ENCODE data around the gene ARPC1B. TPM values are rescaled to one million over a fixed set of nuclear protein-coding genes. Genes with fewer than 3 reads are reported as not detected.
"Not testable (repeated sequence)": the region's sequence is repeated elsewhere in the genome, so short reads cannot be mapped to it uniquely, and the experiment has no call there.

ARPC1B gene
- total RNA-seq = 37.4 TPM

DNA sequence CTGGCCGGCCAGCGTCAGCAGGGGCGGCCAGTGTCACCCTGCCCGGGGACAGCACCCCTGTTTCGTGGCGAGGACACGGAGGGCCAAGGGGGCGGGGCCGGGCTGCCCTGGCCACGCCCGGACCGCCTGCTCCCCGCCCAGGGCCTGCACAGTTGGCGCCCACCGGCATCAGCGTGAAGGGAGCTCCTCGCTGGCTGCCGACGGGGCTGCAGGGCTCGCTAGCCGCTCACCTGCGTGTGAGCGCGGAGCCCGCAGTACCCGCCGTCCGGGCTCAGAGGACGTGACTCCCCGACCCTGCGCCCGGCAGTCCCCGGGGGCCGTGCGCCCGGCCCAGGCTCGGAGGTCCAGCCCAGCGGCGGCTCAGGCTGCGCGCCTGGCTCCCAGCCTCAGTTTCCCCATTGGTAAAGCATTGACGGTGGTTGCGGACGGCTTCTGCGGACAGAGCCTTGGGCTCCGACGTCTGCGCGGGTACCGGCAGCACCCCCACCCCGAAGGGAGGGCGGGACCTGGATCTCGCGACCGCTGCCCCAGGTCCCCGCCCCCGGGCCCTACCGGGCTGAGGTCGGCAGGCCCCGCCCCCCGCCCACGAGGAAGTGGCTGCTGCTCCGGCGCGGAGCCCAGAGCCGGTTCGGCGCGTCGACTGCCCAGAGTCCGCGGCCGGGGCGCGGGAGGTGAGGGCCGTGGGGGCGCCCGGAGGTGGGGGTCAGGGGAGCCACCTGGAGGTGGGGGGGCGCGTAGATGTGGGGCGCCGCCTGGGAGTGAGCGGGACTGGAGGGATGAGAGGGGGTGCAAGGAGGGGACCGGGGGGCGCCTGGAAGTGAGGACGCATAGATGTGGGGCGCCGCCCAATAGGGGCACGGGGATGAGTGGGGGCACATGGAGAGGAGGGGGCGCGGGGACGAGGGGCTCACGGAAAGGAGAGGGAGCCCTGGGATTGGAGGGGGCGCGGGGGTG, at the start of gene ARPC1B:
Gene ARPC1B (plus strand): TSS at position 620 of the 954 bp plus-strand sequence. CDS start 10,985 bp downstream, outside the sequence.
- DNase-seq (ENCODE audit: low spot score) (peak; percentile 87), ATAC-seq (peak; percentile 83)

DNA sequence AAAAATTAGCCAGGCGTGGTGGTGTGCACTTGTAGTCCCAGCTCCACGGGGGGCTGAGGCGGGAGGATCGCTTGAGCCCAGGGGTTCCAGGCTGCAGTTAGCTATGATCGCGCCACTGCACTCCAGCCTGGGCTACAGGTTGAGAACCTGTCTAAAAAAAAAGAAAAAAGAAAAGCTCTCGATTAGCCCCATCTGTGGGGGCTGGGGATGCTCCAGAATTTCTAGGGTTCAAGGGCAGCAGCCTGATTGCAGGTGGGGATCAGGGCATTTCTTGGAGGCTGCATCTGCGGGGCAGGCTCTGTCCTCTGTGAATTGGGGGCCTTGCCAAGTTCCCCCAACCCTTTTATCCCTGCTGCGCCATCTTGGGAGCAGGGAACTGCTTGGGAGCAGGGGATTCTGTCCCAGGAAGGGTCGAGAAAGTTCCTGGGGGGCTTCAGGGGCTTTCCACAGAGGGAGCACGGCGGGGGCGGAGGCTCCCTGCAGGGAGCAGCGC, 49.5 kb upstream of the ARPC1B start:
- ATAC-seq = no peak
- DNase-seq (ENCODE audit: low spot score) = no peak

DNA sequence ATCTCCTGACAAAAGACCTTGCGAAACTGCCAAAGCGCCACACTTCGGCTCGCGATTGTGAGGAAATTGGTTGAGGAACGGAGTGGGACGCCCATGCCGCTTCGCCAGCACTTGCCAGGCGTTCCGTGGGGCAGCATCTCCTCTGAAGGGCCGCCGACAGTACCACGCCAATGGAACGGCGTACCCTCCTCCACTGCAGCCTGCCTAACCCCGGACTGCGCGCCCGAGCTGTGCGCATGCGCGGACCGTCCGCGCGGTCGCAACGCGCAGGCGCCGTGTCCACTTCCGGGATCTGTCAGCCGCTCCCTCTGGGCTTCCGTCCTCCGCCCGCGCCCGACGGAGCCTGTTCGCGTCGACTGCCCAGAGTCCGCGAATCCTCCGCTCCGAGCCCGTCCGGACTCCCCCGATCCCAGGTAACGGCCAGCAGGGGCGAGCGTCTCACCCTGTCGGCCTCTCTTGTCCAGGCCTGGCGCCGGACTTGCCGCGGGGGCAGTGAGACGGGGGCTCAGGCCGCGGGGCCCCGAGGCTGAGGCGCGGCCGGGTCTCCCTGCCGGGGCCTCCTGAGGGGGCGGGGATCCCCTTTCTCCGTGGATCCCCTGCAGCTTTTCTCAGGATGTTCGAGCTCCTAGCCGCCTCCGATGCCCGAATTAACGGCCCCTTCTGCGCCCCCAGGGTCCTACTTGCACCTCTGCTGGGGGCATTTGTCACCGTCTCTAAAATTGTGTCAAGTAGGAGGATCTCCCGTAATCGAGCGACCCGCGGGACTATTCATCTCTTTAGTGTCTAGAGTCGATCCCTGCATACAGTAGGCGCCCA, 48.7 kb upstream of the ARPC1B start, which contains the start of gene ARPC1A:
Gene ARPC1A (plus strand): TSS at position 307 of the 816 bp plus-strand sequence. CDS start 7,456 bp downstream, outside the sequence.
- peak; percentile 92 for DNase-seq (ENCODE audit: low spot score)
- peak; percentile 93 for ATAC-seq

DNA sequence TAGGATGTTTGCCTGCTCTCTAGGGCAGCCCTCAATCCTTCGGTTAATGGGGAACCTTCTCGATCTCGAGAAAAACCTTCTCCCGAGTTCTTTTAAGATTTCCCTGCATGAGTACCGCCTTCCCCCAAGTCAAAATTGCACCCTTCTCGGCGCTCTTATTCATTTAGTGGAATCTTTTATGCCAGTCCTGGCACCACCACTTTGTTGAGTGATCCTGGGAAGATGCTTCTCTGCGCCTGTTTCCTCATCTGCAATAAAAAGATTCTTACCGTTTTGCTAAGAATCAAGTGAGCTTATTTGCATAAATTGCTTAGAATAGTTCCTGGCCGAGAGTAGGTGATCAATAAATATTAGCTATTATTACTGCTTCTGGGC, 48.1 kb upstream of the ARPC1B start:
- ATAC-seq (no peak), DNase-seq (ENCODE audit: low spot score) (no peak)

DNA sequence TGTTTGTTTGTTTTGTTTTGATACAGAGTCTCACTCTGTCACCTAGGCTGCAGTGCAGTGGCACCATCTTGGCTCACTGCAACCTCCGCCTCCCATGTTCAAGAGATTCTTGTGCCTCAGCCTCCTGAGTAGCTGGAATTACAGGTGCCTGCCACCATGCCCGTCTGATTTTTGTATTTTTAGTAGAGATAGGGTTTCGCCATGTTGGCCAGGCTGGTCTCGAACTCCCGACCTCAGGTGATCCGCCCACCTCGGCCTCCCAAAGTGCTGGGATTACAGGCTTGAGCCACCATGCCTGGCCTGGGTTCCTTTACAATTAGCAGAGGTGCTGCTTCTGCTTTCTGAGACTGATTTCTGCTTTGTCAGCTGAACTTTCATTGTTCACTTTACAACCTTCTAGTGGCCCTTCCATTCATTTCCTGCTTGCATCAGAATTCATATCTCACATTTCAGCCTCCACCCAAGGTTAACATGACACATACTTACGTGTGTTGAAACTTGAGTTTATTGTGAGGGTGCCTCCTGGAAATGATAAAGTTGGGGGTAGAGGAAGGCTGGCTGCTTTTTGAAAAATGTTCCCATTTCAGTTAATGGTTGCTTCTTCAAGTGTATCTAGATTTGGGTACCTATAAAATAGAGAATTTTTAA, 44.1 kb upstream of the ARPC1B start:
- not testable (repeated sequence) for DNase-seq (ENCODE audit: low spot score); ATAC-seq

DNA sequence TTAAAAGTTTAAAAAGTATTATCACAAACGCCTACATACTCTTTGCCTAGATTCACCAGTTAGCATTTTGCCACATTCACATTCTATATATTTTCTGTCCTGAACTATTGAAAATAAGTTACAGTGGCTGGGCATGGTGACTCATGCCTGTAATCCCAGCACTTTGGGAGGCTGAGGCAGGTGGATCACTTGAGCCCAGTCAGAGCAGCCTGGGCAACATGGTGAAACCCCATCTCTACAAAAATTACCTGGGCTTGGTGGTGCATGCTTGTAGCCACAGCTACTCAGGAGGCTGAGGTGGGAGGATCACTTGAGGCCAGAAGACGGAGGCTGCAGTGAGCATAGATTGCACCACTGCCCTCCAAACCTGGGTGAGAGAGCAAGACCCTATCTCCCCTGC, 43.5 kb upstream of the ARPC1B start:
- ATAC-seq (no peak), DNase-seq (ENCODE audit: low spot score) (no peak)

DNA sequence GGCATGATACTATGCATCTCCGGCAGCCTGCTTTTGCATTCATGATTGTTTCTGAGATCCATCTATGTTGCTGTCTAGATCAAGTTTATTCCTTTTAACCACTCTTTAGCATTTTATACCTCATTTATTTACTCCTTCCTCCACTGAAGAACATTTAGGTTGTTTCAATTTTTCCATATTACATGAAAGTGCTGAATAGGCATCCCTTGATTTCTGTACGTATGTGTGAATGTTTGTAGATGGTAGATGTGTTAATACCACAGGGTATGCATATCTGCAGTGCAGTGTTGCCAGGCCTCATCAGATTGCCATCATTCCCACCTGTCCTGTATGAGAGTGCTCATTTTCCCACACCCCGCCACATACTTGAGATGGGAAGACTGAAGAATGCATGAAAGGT, 34.9 kb upstream of the ARPC1B start:
- DNase-seq (ENCODE audit: low spot score) (no peak), ATAC-seq (no peak)

DNA sequence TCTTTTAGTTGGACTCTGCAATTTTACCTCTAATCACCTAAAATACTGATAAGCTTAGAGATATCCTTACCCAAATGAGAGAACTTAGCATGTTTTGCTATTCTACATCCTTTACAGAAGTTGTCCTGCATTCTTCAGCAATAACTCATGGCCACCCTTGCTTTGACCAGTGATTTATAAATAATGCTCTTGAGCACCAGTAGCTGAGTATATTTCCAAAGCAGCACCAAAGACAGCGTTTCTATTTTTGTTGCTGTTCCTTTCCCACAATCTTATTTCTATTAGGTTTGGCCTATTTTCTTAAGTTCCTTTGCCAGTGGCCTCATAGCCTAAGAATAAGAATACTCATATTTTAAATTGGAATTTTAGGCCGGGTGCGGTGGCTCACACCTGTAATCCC, 33.9 kb upstream of the ARPC1B start:
- DNase-seq (ENCODE audit: low spot score) (no peak), ATAC-seq (no peak)

DNA sequence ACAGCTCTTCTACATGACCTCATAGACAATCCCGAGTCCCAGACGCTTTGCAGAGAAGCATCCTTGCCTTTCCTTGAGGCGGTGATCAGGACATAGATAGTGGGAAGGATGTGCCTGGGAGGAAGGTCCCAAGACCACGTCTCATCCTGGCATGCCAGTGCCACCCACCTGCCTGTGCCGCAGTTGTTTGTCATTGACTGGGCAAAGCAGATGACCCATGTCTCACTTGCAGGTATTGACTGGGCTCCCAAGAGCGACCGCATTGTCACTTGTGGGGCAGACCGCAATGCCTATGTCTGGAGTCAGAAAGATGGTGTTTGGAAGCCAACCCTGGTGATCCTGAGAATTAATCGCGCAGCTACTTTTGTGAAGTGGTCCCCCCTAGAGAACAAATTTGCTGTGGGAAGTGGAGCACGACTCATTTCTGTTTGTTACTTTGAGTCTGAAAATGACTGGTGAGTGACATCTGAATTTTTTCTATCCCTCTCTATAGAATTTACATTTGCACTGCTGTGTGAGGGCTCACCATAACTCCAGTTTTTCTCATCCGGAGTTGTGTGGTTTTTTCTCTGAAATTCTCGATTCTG, 30.4 kb upstream of the ARPC1B start:
- no peak for ATAC-seq
- DNase-seq (ENCODE audit: low spot score) = no peak

DNA sequence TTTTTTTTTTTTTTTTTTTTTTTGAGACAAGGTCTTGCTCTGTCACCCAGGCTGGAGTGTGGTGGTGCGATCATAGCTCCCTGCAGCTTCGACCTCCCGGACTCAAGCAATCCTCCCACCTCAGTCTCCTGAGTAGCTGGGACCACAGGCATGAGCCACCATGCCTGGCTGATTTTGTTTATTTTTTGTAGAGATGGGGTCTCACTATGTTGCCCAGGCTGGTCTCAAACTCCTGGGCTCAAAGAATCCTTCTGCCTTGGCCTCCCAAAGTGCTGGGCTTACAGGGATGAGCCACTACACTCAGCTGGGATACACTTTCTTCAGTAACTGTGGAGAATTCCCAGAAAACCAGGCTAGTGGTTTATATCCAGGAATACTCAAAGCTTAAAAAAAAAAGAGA, 23.9 kb upstream of the ARPC1B start:
- ATAC-seq = not testable (repeated sequence)

DNA sequence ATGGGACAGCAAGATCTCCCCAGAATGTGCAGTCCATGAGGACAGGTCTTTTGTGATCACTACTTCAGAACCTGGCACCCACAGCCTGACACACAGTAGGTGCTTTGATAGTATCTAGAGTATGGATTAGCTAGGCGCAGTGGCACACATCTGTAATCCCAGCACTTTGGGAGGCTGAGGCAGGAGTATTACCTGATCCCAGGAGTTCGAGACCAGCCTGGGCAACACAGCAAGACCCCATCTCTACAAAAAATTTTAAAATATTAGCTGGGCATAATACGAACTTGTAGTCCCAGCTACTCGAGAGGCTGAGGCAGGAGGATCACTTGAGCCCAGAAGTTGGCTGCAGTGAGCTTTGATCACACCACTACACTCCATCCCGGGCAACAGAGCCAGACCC, 22.3 kb upstream of the ARPC1B start:
- DNase-seq (ENCODE audit: low spot score) (no peak), ATAC-seq (no peak)

More for the DNA sequence above, 23.9 kb upstream of the ARPC1B start:
- not testable (repeated sequence) for DNase-seq (ENCODE audit: low spot score)

DNA sequence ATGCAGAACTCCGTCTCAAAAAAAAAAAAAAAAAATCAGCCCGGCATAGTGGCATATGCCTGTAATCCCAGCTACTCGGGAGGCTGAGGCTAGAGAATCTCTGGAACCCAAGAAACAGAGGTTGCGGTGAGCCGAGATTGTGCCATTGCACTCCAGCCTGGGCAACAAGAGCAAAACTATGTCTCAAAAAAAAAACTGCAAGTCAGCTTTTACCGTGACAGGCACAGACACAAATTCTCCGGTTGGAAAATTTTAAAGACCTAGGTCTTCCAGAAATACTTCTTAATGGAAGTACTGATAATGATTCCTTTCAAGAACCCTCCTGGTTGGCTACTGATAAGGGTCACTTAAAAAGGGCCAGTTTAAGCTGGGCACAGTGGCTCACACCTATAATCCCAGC, 19.4 kb upstream of the ARPC1B start:
- DNase-seq (ENCODE audit: low spot score) (no peak), ATAC-seq (no peak)

DNA sequence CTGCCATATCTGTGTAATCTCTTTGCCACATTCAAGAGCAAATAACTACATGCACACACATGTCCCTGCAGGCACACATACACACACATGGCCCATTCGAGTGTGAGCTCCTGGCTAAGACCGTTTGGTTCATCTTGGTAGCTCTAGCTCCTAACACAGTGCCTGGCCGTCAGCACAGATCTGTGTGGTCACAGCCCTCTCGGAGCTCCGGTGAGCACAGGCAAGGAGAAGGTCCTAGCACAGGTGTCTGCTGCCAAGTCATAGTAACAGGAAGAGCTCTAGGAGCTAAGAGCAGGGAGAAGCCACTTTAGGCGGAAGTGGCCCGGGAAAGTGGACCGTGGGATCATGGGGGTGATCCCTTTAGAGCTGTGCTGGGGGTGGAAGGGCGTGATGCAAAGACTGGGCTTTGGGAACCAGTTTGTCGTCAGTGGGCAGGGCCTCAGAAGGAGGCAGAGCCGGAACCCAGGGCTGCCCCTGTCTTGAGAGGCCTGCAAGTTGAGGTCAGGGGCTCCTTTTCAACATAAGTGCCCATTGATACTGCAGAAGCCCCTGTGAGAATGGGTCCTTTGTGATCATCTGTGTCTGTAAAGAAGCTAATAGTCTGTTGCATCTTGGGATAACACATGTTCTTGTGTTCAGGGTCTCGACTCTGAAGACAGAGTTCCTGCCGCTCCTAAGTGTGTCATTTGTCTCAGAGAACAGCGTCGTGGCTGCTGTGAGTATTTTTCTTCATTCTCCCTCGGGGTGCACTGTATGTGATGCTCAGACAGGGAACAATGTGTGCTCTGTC, 16.6 kb upstream of the ARPC1B start:
- ATAC-seq (no peak), DNase-seq (ENCODE audit: low spot score) (no peak)

DNA sequence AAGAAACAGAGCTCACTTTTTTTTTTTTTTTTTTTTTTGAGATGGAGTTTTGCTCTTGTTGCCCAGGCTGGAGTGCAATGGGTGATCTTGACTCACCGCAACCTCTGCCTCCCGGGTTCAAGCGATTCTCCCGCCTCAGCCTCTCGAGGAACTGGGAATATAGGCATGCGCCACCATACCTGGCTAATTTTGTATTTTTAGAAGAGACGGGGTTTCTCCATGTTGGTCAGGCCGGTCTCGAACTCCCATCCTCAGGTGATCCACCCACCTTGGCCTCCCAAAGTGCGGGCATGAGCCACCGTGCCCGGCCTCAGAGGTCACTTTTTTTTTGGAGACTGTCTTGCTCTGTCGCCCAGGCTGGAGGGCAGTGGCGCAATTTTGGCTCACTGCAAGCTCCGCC, 16.0 kb upstream of the ARPC1B start:
- not testable (repeated sequence) for ATAC-seq; DNase-seq (ENCODE audit: low spot score)

DNA sequence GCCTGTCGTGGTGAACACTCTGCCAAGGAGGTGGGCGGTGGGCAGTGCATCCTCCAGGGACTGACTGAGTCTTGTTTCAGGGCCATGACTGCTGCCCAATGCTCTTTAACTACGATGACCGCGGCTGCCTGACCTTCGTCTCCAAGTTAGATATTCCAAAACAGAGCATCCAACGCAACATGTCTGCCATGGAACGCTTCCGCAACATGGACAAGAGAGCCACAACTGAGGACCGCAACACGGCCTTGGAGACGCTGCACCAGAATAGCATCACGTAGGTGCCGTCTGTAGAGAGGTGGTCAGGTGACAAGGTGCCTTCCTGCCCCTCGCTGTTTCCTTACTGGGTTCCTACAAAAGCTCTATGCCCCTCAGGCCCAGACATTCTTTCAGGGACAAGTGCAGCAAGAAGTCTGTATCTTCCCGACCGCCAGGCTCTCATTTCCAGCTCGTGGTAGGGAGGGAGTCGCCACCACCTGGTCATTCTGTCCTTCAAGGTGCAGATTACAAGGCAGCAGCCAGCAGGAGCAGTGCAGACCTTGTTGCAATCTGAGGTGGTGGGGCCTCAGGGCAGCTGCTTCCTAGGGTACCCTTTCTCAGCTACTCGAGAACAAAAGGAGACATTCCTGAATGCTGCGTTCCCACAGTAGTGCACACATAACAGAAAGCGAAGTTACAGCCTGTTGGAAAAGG, 14.9 kb upstream of the ARPC1B start:
- DNase-seq (ENCODE audit: low spot score) = no peak

DNA sequence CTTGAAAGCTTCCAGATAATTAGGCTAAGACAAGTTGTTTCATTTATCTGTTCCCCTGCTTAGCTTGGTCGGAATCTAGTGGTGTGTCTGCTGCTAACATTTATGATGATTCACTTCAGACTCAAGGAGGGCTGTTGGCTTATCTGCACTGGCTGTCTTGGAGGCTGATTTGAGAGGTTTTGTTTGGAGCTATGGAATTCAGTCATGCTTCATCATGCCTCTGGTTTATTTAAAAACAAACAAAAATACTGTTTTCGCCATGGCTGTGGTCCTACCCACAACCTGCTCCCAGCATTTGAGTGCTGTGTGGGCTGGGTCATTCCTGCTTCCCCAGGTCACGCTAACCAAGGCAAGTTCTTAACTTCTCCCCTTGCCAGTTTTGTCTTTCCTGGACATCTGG, 11.7 kb upstream of the ARPC1B start:
- DNase-seq (ENCODE audit: low spot score) = no peak
- no peak for ATAC-seq

More for the DNA sequence above, 14.9 kb upstream of the ARPC1B start:
- ATAC-seq = no peak

DNA sequence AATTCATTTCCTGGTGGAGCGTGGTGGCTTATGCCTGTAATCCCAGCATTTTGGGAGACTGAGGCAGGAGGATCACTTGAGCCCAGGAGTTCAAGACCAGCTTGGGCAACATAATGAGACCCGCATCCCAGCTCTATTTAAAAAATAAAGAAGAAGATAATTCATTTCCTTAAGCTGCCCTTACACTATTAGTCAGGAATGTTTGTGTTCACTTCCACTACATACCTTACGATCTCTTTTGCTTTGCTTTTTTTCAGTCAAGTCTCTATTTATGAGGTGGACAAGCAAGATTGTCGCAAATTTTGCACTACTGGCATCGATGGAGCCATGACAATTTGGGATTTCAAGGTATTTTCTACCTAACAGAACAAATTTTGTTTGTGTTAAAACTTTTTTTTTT, 11.2 kb upstream of the ARPC1B start:
- no peak for DNase-seq (ENCODE audit: low spot score)
- ATAC-seq = no peak

DNA sequence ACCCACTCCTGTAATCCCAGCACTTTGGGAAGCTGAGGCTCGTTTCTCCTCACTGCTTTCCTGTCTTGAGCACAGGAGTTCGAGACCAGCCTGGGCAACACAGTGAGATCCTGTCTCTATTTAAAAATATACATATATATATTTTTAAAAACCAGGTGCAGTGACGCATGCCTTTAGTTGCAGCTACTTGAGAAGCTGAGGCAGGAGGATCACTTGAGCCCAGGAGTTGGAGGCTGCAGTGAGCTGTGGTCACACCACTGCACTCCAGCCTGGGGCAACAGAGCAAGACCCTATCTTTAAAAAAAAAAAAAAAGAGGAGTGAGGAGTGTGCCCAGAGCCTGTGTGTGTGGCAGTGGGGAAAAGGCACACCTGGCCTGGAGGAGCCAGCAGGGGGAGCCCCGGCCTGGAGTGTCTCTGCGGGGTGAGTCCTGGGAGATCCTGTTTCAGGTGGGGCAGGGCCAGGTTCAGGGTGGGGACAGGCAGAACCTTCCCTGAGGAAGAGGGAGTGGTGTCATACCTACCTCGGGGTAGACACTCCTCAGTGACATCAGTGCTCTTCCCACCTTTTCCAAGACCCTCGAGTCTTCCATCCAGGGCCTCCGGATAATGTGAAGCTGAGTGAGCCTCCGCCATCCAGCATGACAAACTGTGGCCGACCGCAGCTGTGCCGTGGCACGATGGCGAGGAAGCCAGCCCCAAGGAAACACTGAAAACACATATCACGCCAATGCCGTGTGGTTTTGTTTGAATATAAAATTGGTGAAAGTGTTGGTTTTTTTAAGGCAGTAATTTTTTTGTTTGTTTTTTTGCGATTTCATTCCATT, 9.0 kb upstream of the ARPC1B start:
- DNase-seq (ENCODE audit: low spot score) = peak; percentile 68
- ATAC-seq = peak; percentile 95

Measured in left lobe of liver (tissue), 2 donors.